ENCODE results near the gene ABLIM2. TPM values are rescaled to one million over a fixed set of nuclear protein-coding genes. Genes with fewer than 3 reads are reported as not detected.

ABLIM2 gene
- total and polyA plus RNA-seq, 2 of the 13 experiments (the other 11 are each of a cell fraction or from before 2014, with no cell fraction given), result 0.20 to 0.37 TPM

DNA sequence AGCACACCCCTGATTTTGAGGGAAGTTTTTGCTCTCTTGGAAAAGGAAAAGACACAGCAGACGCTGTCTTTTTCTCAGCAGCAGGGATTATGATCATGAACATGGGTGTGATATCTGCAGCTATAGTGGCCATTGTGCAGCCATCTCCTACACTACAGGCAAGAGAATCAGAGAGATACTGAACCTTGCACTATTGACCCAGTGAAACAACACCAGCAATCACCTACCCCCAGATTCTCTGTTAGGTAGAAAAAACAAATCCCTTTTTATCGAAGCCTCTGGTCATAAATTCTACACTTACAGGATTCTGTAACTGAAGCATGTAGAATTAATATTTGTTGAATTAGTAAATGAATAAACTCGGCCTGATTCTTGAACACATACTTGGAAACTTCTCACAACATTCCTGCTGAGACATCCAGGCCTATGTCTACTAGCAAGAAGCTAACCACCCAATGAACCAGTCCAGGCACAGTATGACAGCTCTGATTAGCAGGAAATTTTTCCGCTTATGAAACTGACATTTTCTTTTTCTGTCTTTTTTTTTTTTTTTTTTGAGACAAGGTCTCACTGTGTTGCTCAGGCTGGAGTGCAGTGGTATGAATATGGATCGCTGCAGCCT lies 213.9 kb downstream of the ABLIM2 start:
- intact Hi-C loops (cut with micrococcal nuclease; ENCODE audit: unreplicated experiment), result no loop called here
- peak; percentile 59 for FAIRE-seq
- no TSS peak for BruUV-seq (replicated peaks)
- peak overlapping the region; percentile 38 for H3K27ac ChIP-seq (ENCODE audit: extremely low read length, insufficient read depth, low read length)
- in situ Hi-C loops (cut with HindIII; ENCODE audit: extremely low pct_ligation_motif_present, low pct_unique_long_range_greater_than_20kb), result no loop called here
- H3K4me2 ChIP-seq (ENCODE audit: low read depth, low read length), result peak overlapping the region; percentile 59
- H3K4me1 ChIP-seq (ENCODE audit: insufficient read depth, low read length), result peaks cover 65% of the 10 kb centered on the region
- 21% methylated on average over 5 of the region's 5 CpGs for WGBS (ENCODE audit: low lambda C conversion rate)
- ATAC-seq, result peak; percentile 70
- no peaks in the 10 kb centered on the region for H3K79me2 ChIP-seq (ENCODE audit: insufficient read depth, low read length)
- peak overlapping the region in 1 of 3 experiments; percentile 30; a peak in 1 of 6 replicates for H3K4me3 ChIP-seq (replicated peaks in 1 of 3; ENCODE audit: insufficient read depth in 1 of 3, low read depth in 2 of 3, low read length in 3 of 3)
- H3K9ac ChIP-seq (ENCODE audit: insufficient read depth, low read depth, low read length), result no peak overlapping the region
- no peaks in the 10 kb centered on the region for H3K36me3 ChIP-seq (replicated peaks in 1 of 2; ENCODE audit: control insufficient read depth in 1 of 2, insufficient read depth in 2 of 2, low read length in 2 of 2)
- H2AFZ ChIP-seq (ENCODE audit: low read length), result no peak overlapping the region
- no peaks in the 10 kb centered on the region for H4K20me1 ChIP-seq (ENCODE audit: insufficient read depth, low read length)
- peaks cover 1 to 6% of the 10 kb centered on the region in 2 experiments; a peak in 3 of 5 replicates for H3K27me3 ChIP-seq (ENCODE audit: control insufficient read depth in 1 of 2, insufficient read depth in 2 of 2, low read length in 2 of 2)
- no peaks in the 10 kb centered on the region for H3K9me3 ChIP-seq (ENCODE audit: low read length)
- ChIA-PET CTCF (ENCODE audit: low intra/inter-chr PET ratio, low total read pairs) (no interaction called here), POLR2A (interaction anchor here (0.9 to 1.2 kb wide), 2 partner anchors 21 to 41 kb away, joined by 3 to 5 read pairs; no protein-coding TSS in a partner anchor)
- DNase-seq (ENCODE audit: low spot score), result peak; percentile 49
- TF ChIP-seq ZNF121 (CRISPR knock-in tag; IDR thresholded peaks at IDR 0.05) (no peak), ZNF704 (CRISPR knock-in tag; IDR thresholded peaks at IDR 0.05; ENCODE audit: borderline replicate concordance) (no peak), GATAD2A (CRISPR knock-in tag; IDR thresholded peaks at IDR 0.05) (peak; percentile 27; the same call in 1 of the 2 replicates), SOX6 (IDR thresholded peaks at IDR 0.05) (no peak), SOX6 (CRISPR knock-in tag; IDR thresholded peaks at IDR 0.05) (peak; percentile 31; the same call in 1 of the 2 replicates), PCBP2 (optimal IDR thresholded peaks at IDR 0.05; ENCODE audit: low read depth, low read length, poor library complexity, severe bottlenecking) (no peak), ZFY (CRISPR knock-in tag; IDR thresholded peaks at IDR 0.05) (no peak), RARA (CRISPR knock-in tag; IDR thresholded peaks at IDR 0.05) (peak; percentile 34; the same call in 1 of the 2 replicates), PPARG (CRISPR knock-in tag; conservative IDR thresholded peaks at IDR 0.05) (0 out of 2 replicates have a peak, but pooled peaks have one; percentile 14), ZNF576 (CRISPR knock-in tag; IDR thresholded peaks at IDR 0.05) (no peak), NFATC3 (CRISPR knock-in tag; IDR thresholded peaks at IDR 0.05) (no peak), ONECUT2 (CRISPR knock-in tag; IDR thresholded peaks at IDR 0.05) (peak; percentile 75), SAP130 (CRISPR knock-in tag; IDR thresholded peaks at IDR 0.05; ENCODE audit: low read depth) (0 out of 2 replicates have a peak, but pooled peaks have one; percentile 27), PHF21A (CRISPR knock-in tag; IDR thresholded peaks at IDR 0.05) (0 out of 2 replicates have a peak, but pooled peaks have one; percentile 12), SOX5 (CRISPR knock-in tag; IDR thresholded peaks at IDR 0.05; ENCODE audit: borderline replicate concordance) (0 out of 2 replicates have a peak, but pooled peaks have one; percentile 27), HNF4A (CRISPR knock-in tag; IDR thresholded peaks at IDR 0.05) (peak; percentile 82), NCOA5 (CRISPR knock-in tag; IDR thresholded peaks at IDR 0.05) (no peak), YEATS4 (CRISPR knock-in tag; IDR thresholded peaks at IDR 0.05; ENCODE audit: borderline replicate concordance) (no peak), TGIF2 (CRISPR knock-in tag; IDR thresholded peaks at IDR 0.05) (no peak), IRX3 (CRISPR knock-in tag; IDR thresholded peaks at IDR 0.05; ENCODE audit: borderline replicate concordance, low read depth) (no peak), ASH2L (IDR thresholded peaks at IDR 0.05; ENCODE audit: insufficient read length, low read depth, low read length) (peak; percentile 34)
- TF ChIP-seq, protein P1, sequence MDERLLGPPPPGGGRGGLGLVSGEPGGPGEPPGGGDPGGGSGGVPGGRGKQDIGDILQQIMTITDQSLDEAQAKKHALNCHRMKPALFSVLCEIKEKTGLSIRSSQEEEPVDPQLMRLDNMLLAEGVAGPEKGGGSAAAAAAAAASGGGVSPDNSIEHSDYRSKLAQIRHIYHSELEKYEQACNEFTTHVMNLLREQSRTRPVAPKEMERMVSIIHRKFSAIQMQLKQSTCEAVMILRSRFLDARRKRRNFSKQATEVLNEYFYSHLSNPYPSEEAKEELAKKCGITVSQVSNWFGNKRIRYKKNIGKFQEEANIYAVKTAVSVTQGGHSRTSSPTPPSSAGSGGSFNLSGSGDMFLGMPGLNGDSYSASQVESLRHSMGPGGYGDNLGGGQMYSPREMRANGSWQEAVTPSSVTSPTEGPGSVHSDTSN (CRISPR knock-in tag; IDR thresholded peaks at IDR 0.05), result no peak

Measured in HepG2 (cell line).